DMS114 treated with DMSO at 0.1 percent for 48 hours (cell line): ENCODE data around the gene BAZ2B.
"Not testable (repeated sequence)": the region's sequence is repeated elsewhere in the genome, so short reads cannot be mapped to it uniquely, and the experiment has no call there.

Source experiments
- DNase-seq: peaks from one replicate; lab custom pipeline; 2025; ENCODE audit not compliant: unreplicated experiment; lab: John Stamatoyannopoulos, UW

BAZ2B gene

GRCh38 chr2:159542101-159542500 is 74.2 kb downstream of the BAZ2B start:
- no peak for DNase-seq

- DNase-seq = no peak
Measured at GRCh38 chr2:159539701-159540100, 76.6 kb downstream of the BAZ2B start.

- DNase-seq = no peak
Measured at GRCh38 chr2:159538801-159539200, 77.5 kb downstream of the BAZ2B start.

GRCh38 chr2:159535261-159535660 is 81.1 kb downstream of the BAZ2B start:
- DNase-seq = not testable (repeated sequence)

- DNase-seq = no peak
Measured at GRCh38 chr2:159531475-159531874, 84.9 kb downstream of the BAZ2B start.

GRCh38 chr2:159526433-159526832 is 89.9 kb downstream of the BAZ2B start:
- no peak for DNase-seq

- DNase-seq = no peak
Measured at GRCh38 chr2:159525012-159525411, 91.3 kb downstream of the BAZ2B start.

GRCh38 chr2:159521272-159521671 is 95.1 kb downstream of the BAZ2B start:
- DNase-seq = no peak

GRCh38 chr2:159518321-159519005 is 97.9 kb downstream of the BAZ2B start:
- no peak for DNase-seq

- DNase-seq = no peak
Measured at GRCh38 chr2:159516241-159516758, 100.0 kb downstream of the BAZ2B start.

- DNase-seq = no peak
Measured at GRCh38 chr2:159515441-159515840, 100.9 kb downstream of the BAZ2B start.

GRCh38 chr2:159513745-159514144 is 102.6 kb downstream of the BAZ2B start:
- no peak for DNase-seq

- no peak for DNase-seq
Measured at GRCh38 chr2:159508140-159508539, 108.2 kb downstream of the BAZ2B start.

- no peak for DNase-seq
Measured at GRCh38 chr2:159506764-159507440, 109.4 kb downstream of the BAZ2B start.

- no peak for DNase-seq
Measured at GRCh38 chr2:159506202-159506601, 110.1 kb downstream of the BAZ2B start.

GRCh38 chr2:159505196-159505595 is 111.2 kb downstream of the BAZ2B start:
- no peak for DNase-seq

- no peak for DNase-seq
Measured at GRCh38 chr2:159501743-159502142, 114.6 kb downstream of the BAZ2B start.

GRCh38 chr2:159497847-159498246 is 118.5 kb downstream of the BAZ2B start:
- no peak for DNase-seq

- no peak for DNase-seq
Measured at GRCh38 chr2:159497256-159497655, 119.1 kb downstream of the BAZ2B start.

GRCh38 chr2:159489476-159489875 is 126.9 kb downstream of the BAZ2B start:
- DNase-seq = no peak

GRCh38 chr2:159484532-159484931 is 131.8 kb downstream of the BAZ2B start:
- no peak for DNase-seq

GRCh38 chr2:159476329-159476728 is 140.0 kb downstream of the BAZ2B start:
- DNase-seq = no peak
